Measurements from ENCODE around the gene ISYNA1.

DNA sequence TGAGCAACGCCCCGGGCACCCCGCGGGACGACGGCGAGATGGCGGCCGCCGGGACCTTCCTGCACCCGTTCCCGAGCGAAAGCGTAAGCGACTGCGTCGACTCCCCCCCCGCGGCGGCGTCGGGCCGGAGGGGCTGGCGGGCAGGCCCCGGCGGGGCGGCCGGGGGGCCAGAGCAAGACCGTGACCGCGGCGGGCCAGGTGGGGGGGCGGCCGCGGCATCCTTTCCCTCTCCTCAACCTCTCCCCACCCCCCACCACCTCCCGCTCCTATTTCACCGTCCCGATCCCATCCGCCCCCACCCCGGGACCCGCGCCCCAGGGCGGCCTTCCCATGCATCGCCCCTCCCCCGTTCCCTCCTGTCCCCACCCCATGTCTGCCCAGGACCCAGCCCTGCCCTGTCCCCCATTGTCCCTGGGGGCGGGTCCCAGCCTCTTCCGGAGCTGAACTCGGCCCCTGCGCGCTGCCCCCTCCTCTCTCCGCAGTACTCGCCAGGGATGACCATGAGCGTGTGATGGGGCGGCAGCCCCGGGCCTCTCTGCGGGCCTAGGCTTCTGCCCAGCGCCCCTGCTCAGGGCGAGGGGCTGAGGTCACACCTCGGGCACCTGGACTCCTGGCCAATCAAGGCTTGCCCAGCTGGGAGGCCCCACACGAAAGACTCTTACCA lies 4.1 kb downstream of the ISYNA1 start:
- TF ChIP-seq, protein P1, sequence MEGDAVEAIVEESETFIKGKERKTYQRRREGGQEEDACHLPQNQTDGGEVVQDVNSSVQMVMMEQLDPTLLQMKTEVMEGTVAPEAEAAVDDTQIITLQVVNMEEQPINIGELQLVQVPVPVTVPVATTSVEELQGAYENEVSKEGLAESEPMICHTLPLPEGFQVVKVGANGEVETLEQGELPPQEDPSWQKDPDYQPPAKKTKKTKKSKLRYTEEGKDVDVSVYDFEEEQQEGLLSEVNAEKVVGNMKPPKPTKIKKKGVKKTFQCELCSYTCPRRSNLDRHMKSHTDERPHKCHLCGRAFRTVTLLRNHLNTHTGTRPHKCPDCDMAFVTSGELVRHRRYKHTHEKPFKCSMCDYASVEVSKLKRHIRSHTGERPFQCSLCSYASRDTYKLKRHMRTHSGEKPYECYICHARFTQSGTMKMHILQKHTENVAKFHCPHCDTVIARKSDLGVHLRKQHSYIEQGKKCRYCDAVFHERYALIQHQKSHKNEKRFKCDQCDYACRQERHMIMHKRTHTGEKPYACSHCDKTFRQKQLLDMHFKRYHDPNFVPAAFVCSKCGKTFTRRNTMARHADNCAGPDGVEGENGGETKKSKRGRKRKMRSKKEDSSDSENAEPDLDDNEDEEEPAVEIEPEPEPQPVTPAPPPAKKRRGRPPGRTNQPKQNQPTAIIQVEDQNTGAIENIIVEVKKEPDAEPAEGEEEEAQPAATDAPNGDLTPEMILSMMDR (IDR thresholded peaks at IDR 0.05; ENCODE audit: low read length): no peak
- no peak for TF ChIP-seq EZH2 (IDR thresholded peaks at IDR 0.05; ENCODE audit: borderline replicate concordance, low read length)
